GM12872 (cell line): ENCODE measurements around the gene EVC.

ENCODE experiments used
- CTCF ChIP-seq: IDR thresholded peaks from 3 replicates; pipeline ENCODE4 v1.5.1; 2011; ENCODE audit warnings: low read depth, mild to moderate bottlenecking, low read length, moderate library complexity; ENCODE audit not compliant: insufficient read depth

Gene EVC

GRCh38 chr4:5789141-5789540 is 78.1 kb downstream of the EVC start:
- no peak for TF ChIP-seq CTCF

GRCh38 chr4:5790546-5790857 is 79.5 kb downstream of the EVC start:
- no peak for TF ChIP-seq CTCF

GRCh38 chr4:5791654-5792053 is 80.7 kb downstream of the EVC start:
- no peak for TF ChIP-seq CTCF

DNA sequence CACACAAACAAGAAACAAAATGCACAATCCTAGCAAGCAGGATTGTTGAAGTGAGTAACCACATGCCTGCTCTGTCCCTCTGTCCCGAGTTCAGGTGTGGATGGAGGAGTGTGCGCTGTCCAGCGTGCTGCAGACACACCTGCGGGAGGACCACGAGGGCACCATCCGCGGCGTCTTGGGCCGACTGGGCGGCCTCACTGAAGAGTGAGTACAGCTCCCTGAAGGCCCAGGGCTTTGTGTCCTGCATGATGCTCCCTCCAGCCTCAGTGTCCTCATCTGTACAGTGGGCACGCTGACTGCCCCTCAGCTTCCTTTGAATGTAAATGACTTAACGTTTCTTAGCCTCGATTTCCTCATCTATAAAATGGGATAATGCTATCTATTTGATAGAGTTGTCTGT is 82.5 kb downstream of the EVC start:
- TF ChIP-seq CTCF: no peak

- no peak for TF ChIP-seq CTCF
Measured at GRCh38 chr4:5795580-5795979, 84.6 kb downstream of the EVC start.

DNA sequence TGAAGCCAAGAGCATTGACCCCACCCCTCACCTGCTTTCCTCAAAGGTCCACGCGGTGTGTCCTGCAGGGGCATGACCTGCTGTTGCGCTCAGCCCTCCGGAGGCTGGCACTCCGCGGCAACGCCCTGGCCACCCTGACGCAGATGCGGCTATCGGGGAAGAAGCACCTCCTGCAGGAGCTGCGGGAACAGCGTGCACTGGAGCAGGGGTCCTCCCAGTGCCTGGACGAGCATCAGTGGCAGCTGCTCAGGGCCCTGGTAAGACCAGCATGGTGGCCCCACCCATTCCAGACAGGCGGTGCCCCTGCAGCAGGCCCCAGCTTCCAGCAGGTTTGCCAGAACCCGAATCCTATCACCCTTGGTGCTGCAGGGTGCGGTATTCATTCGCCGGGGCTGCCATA is 86.0 kb downstream of the EVC start:
- TF ChIP-seq CTCF: no peak

DNA sequence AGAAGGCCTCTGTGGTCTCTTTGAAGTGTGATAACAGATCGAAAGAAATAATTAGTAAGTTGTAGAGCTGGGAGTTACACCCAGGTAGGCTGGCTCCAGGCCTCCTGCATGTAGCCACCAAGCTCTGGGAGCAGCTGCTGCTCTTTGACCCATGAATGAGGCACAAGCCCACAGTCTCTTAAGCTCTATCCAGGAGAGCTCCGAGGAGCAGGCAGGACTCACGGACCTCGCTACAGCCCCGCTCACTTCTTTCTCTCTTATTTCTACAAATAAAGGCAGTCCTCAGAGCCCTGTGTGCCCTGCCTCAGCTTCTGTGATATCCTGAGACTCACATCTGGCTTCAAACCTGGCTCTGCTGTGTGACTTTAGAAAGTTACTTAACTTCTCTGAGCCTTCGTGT is 86.9 kb downstream of the EVC start:
- TF ChIP-seq CTCF: no peak

DNA sequence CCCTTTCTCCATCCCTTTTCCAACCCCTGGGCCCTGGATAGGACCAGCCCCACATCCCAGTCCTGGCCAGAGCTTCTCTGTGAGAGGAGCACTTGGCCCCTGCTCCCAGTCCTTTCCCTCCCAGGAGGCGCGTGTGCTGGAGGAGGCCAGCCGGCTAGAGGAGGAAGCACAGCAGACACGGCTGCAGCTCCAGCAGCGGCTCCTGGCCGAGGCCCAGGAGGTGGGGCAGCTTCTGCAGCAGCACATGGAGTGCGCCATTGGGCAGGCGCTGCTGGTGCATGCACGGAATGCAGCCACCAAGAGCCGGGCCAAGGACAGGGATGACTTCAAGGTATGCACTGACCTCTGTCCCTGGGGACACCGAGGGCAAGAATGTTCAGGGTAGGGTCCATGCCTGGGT is 87.5 kb downstream of the EVC start:
- no peak for TF ChIP-seq CTCF
